ENCODE data around the gene ANO9.
A peak's percentile ranks its signal among the peaks of the same experiment; 100 is the strongest.

Gene ANO9

DNA sequence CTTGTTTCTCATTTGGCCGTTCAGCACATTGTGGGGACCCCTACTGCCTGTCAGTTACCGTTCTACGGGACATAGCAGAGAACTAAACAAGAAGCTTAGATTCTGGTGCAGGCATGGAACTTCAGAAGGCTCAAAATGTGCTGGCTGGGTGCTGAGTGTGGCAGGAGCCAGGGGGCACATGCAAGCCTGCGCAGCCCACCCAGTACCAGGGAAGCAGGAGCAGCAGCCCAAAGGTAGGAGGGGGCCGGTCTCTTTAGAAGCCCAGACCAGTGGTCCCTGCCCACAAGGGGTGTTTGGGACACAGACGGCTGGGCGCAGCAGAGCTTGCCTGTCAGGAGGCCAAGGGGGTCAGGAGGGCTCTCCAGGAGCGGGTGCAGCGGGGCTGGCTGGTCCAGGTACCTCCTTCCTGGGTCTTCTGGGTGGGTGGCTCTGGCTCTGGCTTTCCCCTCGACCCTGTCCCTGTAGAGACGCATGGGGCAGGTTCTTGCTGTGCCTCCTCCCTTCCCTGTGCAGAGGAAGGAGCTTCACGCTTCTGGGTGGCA, 10.5 kb upstream of the ANO9 start:
- H3K4me3 ChIP-seq (ENCODE audit: low read length): no peak overlapping the region
- no peak for DNase-seq (ENCODE audit: low read depth)
- TF ChIP-seq, protein P1, sequence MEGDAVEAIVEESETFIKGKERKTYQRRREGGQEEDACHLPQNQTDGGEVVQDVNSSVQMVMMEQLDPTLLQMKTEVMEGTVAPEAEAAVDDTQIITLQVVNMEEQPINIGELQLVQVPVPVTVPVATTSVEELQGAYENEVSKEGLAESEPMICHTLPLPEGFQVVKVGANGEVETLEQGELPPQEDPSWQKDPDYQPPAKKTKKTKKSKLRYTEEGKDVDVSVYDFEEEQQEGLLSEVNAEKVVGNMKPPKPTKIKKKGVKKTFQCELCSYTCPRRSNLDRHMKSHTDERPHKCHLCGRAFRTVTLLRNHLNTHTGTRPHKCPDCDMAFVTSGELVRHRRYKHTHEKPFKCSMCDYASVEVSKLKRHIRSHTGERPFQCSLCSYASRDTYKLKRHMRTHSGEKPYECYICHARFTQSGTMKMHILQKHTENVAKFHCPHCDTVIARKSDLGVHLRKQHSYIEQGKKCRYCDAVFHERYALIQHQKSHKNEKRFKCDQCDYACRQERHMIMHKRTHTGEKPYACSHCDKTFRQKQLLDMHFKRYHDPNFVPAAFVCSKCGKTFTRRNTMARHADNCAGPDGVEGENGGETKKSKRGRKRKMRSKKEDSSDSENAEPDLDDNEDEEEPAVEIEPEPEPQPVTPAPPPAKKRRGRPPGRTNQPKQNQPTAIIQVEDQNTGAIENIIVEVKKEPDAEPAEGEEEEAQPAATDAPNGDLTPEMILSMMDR (IDR thresholded peaks at IDR 0.05; ENCODE audit: insufficient read depth, low read depth, low read length, missing control alignments): no peak

DNA sequence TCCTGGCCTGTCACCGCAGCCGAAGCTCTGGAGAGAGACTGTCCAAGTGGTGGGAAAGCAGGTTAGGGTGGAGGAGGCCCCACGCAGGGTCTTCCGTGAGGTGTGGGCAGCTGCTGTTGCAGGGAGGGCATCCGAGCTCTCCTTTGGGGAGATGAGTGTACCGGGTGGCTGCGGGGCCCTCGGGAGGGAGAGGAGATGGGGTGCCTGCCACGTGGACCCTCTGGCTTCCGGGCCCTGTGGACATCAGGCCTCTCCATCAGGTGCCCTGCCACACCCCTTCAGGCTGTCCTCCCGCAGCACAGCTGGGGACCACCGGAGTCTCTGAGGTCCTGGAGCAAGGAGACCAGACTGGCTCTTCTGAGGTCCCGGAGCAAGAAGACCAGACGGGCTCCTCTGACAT, 9.9 kb upstream of the ANO9 start:
- no peak for DNase-seq (ENCODE audit: low read depth)
- TF ChIP-seq, protein P1 (IDR thresholded peaks at IDR 0.05; ENCODE audit: insufficient read depth, low read depth, low read length, missing control alignments): no peak
- H3K4me3 ChIP-seq (ENCODE audit: low read length): no peak overlapping the region

DNA sequence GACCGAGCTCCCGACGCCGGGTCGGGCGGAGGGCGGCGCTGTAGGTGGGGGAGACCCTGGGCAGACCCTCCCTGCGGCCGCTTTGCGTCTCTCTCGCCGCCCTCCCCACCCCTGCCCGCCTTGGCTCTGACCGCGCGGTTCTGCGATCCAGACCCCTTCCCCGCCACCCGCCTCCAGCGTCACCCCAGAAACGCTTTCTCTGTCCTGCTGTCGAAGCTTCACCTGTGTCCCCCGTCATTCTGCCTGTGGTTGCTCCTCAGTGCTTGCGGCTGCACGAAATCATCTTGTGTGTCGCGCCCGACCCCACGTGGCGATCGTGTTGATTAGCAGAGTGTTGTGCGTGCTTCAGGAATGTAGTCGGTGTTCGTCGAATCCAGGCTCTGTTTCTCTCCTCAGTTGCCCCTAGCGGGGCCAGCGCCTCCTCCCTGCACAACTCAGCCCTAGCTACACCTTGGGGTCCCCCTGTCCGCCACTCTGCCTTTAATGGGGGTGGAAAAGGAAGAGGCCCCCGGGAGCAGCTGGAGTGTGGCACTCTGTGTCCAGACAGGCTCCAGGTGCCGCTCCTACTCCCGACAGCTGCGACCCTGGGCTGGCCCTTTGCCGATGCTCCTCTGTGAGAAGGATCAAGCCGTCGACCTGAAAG, 9.1 kb upstream of the ANO9 start:
- TF ChIP-seq, protein P1 (IDR thresholded peaks at IDR 0.05; ENCODE audit: insufficient read depth, low read depth, low read length, missing control alignments): peak; percentile 43
- peak; percentile 82 for DNase-seq (ENCODE audit: low read depth)
- peak overlapping the region; percentile 76 for H3K4me3 ChIP-seq (ENCODE audit: low read length)

DNA sequence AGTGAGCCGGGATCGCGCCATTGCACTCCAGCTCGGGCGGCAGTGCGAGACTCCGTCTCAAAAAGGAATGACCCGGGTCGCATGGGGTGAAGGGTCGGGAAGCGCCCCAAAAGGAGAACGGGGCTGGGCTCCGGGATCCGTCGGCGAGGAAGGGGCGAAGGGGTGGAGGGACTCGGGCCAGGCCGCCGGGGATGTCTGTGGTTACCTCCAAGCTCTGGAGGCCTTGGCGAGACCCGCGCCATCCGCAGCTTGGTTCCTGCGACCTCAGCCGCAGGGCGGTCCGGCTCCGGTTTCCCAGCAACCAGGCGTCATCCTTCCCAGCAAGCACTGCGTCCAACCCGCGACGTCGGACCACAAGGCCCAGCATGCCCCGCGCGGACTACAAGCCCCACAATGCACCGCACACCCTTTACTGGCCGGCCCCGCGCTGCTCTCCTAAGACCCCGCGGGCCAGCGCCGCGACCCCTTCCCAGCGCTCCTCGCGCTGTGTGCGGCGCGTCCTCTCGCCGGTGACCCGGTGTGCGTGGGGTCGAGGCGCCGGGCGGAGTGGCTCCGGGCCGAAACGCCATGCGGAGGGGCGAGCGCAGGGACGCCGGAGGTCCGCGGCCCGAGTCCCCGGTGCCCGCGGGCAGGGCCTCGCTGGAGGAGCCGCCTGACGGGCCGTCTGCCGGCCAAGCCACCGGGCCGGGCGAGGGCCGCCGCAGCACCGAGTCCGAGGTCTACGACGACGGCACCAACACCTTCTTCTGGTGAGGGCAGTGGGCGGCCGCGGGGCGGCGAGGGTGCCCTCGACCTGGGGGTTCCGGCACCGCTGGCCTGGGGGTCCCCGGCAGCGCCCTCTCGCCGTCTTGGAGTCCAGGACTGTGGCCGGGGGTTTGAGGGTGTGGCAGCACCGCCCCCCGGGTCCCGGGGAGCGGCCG, 8.3 kb upstream of the ANO9 start, which contains the start of gene PTDSS2:
Gene PTDSS2, plus strand, starts transcription at position 391 of the 920 bp plus-strand sequence. Its CDS starts 177 bp downstream, at position 568.
- TF ChIP-seq, protein P1 (IDR thresholded peaks at IDR 0.05; ENCODE audit: insufficient read depth, low read depth, low read length, missing control alignments): no peak
- peak within 1 kb of the TSS; percentile 76 for H3K4me3 ChIP-seq (ENCODE audit: low read length)
- DNase-seq (ENCODE audit: low read depth): peak; percentile 97

DNA sequence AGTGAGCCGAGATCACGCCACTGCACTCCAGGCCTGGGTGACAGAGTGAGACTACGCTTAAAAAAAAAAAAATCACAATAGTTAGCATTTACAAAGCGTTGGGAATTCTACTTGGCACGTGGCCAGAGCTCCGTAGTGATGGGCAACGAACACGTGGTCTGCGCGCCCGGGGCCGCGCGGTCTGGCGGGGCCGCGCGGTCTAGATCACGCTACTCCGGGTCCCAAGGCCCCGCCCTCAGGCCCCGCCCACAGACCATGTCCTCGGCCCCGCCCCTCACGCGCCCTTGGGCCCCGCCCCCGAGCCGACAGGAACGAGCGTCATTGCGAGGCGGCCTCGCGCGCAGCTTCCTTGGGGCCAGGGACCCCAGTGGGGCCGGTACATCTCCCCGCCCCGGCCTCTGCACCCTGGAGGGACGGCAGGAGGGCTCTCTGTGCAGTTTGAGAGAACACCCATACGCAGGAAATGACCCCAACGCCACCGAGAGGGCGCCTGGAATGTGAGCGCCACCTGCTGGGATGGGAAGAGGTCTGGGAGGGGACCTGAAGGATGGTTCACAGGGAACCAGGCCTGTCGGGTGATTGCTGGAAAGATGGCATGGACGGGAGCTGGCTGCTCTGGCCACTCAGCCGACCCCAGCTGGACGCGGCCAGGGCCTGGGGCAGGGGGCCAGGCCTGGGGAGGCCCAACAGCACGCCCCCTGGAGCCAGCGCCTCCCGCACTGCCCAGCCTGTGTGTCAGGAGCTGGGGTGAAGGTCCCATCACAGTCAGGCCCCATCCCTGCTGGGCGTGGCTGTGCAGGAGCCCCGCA, 6.3 kb upstream of the ANO9 start:
- peak overlapping the region; percentile 75 for H3K4me3 ChIP-seq (ENCODE audit: low read length)
- peak; percentile 90 for DNase-seq (ENCODE audit: low read depth)
- TF ChIP-seq, protein P1 (IDR thresholded peaks at IDR 0.05; ENCODE audit: insufficient read depth, low read depth, low read length, missing control alignments): peak; percentile 87

DNA sequence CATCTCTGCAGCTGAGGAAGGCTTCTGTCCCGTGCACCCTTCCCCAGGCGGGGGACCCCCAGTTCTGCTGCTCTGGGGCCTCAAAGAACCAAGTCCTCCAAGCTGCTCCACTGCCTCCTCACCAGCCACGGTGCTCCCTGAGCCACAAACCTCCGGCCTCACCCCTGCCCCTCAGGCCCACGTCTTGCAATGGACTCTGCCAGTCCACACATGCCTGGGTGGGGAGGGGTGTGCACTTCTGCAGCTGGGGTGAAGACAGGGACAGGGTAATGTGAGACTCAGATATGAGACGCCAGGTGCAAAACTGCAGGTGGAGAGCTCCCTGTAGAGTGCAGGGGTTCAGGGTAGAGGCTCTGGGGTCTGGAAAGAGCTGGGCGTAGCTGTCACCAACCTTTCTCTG, 5.1 kb upstream of the ANO9 start:
- TF ChIP-seq, protein P1 (IDR thresholded peaks at IDR 0.05; ENCODE audit: insufficient read depth, low read depth, low read length, missing control alignments): no peak
- no peak overlapping the region for H3K4me3 ChIP-seq (ENCODE audit: low read length)
- peak; percentile 76 for DNase-seq (ENCODE audit: low read depth)
